ENCODE measurements around the gene MT1A. TPM values are rescaled to one million over a fixed set of nuclear protein-coding genes. Genes with fewer than 3 reads are reported as not detected.
A peak's percentile ranks its signal among the peaks of the same experiment; 100 is the strongest.

Gene MT1A
- total and polyA plus RNA-seq, 2 donors (not counting 3 experiments of a cell fraction or from before 2014, with no cell fraction given): 6.5 to 8.4 TPM

- CTCF ChIA-PET: interaction anchor here (1.3 to 1.5 kb wide), 2 partner anchors 12 to 144 kb away, joined by 3 to 6 read pairs; no protein-coding TSS in a partner anchor
- dilution Hi-C loops (cut with MboI; ENCODE audit: extremely low pct_ligation_motif_present, low sequenced_read_pairs) (no loop called here), intact Hi-C loops (cut with micrococcal nuclease) (loop anchor here (2.0 kb wide), 1 partner anchor 23 kb away; no protein-coding TSS in a partner anchor)
- Histone ChIP-seq H3K27ac (ENCODE audit: insufficient read depth, low read depth, low read length) (no peak within 1 kb of the TSS), H3K36me3 (ENCODE audit: control insufficient read depth in 2 of 2, extremely low read depth in 1 of 2, insufficient read depth in 2 of 2, low read length in 2 of 2) (no peaks in the 10 kb centered on the region), H3K27me3 (ENCODE audit: control insufficient read depth in 2 of 2, insufficient read depth in 2 of 2, low read length in 2 of 2) (peaks cover 33 to 37% of the 10 kb centered on the region in 2 experiments), H3K9me3 (replicated peaks; ENCODE audit: control insufficient read depth, insufficient read depth, low read length) (no peaks in the 10 kb centered on the region), H2AFZ (ENCODE audit: low read depth, low read length) (peak within 1 kb of the TSS; percentile 90), H3K9me1 (replicated peaks; ENCODE audit: control insufficient read depth, extremely low read depth, insufficient read depth, low read length) (no peaks in the 10 kb centered on the region), H3K4me3 (replicated peaks in 1 of 3; ENCODE audit: insufficient read depth in 1 of 3, low read depth in 1 of 3, low read length in 3 of 3) (peak within 1 kb of the TSS; percentile 26 to 65 (median 36)), H3K9ac (replicated peaks; ENCODE audit: extremely low read depth, insufficient read depth, low read length) (no peak within 1 kb of the TSS), H3K4me2 (ENCODE audit: insufficient read depth, low read length) (peak within 1 kb of the TSS; percentile 81), H3K4me1 (ENCODE audit: control insufficient read depth, extremely low read depth, insufficient read depth, low read length) (peaks cover 10% of the 10 kb centered on the region), H4K20me1 (replicated peaks; ENCODE audit: control insufficient read depth, extremely low read depth, insufficient read depth, low read length) (no peaks in the 10 kb centered on the region), H3K79me2 (ENCODE audit: control insufficient read depth, insufficient read depth, low read length) (no peaks in the 10 kb centered on the region)
- POLR2A ChIA-PET: no interaction called here
- TF ChIP-seq EZH2 (IDR thresholded peaks at IDR 0.05; ENCODE audit: borderline replicate concordance, low read depth, low read length, severe bottlenecking) (no peak), POLR2A (IDR thresholded peaks at IDR 0.05; ENCODE audit: low read depth, low read length) (no peak), MAX (IDR thresholded peaks at IDR 0.05; ENCODE audit: insufficient read depth, insufficient read length) (no peak), GATA2 (IDR thresholded peaks at IDR 0.05; ENCODE audit: insufficient read depth, insufficient read length, low read depth, low read length) (no peak), JUN (IDR thresholded peaks at IDR 0.05; ENCODE audit: borderline replicate concordance, insufficient read depth, insufficient read length, low read depth) (no peak), POLR2AphosphoS5 (IDR thresholded peaks at IDR 0.05; ENCODE audit: insufficient read depth, low read depth, low read length) (no peak), FOS (IDR thresholded peaks at IDR 0.05; ENCODE audit: borderline replicate concordance, insufficient read depth, low read length) (no peak)
- TF ChIP-seq, protein P1, sequence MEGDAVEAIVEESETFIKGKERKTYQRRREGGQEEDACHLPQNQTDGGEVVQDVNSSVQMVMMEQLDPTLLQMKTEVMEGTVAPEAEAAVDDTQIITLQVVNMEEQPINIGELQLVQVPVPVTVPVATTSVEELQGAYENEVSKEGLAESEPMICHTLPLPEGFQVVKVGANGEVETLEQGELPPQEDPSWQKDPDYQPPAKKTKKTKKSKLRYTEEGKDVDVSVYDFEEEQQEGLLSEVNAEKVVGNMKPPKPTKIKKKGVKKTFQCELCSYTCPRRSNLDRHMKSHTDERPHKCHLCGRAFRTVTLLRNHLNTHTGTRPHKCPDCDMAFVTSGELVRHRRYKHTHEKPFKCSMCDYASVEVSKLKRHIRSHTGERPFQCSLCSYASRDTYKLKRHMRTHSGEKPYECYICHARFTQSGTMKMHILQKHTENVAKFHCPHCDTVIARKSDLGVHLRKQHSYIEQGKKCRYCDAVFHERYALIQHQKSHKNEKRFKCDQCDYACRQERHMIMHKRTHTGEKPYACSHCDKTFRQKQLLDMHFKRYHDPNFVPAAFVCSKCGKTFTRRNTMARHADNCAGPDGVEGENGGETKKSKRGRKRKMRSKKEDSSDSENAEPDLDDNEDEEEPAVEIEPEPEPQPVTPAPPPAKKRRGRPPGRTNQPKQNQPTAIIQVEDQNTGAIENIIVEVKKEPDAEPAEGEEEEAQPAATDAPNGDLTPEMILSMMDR (IDR thresholded peaks at IDR 0.05; ENCODE audit: extremely low read depth in 1 of 2, insufficient read depth in 1 of 2, low read depth in 1 of 2, low read length in 2 of 2): no peak
- DNase-seq (ENCODE audit: low read depth, low spot score) (peak; percentile 35), FAIRE-seq (peak; percentile 88)
- no TSS peak for BruUV-seq (replicated peaks)
These were observed 19.3 kb downstream of the MT1A start, which contains the start of gene MT1F for GRCh38 chr16:56657555-56658326. Gene MT1F (plus strand): TSS chr16:56657959. CDS start chr16:56658059, 100 bp downstream.
